H1 (cell line): ENCODE data around the gene TGFBI. TPM values are rescaled to one million over a fixed set of nuclear protein-coding genes. Genes with fewer than 3 reads are reported as not detected.

Experiments
- CTCF ChIA-PET: fragments of 300-600 bp; sonication (Branson Sonifier 250); formaldehyde crosslinking; loops from one replicate; lab custom pipeline; 2021; ENCODE audit not compliant: partially characterized antibody; lab: Charles Lee
- POLR2A ChIA-PET: fragments of 300-600 bp; sonication (Branson Sonifier 250); formaldehyde crosslinking; loops from one replicate; lab custom pipeline; 2021; ENCODE audit warnings: inconsistent platforms; ENCODE audit not compliant: partially characterized antibody; lab: Charles Lee
- DNase-seq, 2 experiments: peaks; one replicate each; pipeline versions ENCODE4 v3.0.0 to v3.0.0-alpha.2; 2010 to 2022; ENCODE audit warnings: low spot score in 2 of 2, low read depth in 1 of 2, mixed read lengths in 1 of 2
- FAIRE-seq: peaks from 2 replicates; lab custom pipeline; 2011; peaks lifted over from hg19 to GRCh38; lab: Jason Lieb, UNC
- H2AFZ ChIP-seq: 2 replicates; pipeline ENCODE4 v1.8.1; 2012; ENCODE audit warnings: low read length, inconsistent platforms
- H2AK5ac ChIP-seq: 2 replicates; pipeline ENCODE4 v1.6.1; 2013; ENCODE audit warnings: low read depth, low read length
- H2BK120ac ChIP-seq: replicated peaks from 2 replicates; pipeline ENCODE3; 2013; ENCODE audit warnings: low read depth, low read length, inconsistent platforms
- H2BK12ac ChIP-seq: 2 replicates; pipeline ENCODE4 v1.6.1; 2013; ENCODE audit warnings: low read depth, low read length
- H2BK15ac ChIP-seq: 2 replicates; pipeline ENCODE4 v1.6.1; 2013; ENCODE audit warnings: low read length
- H2BK20ac ChIP-seq: 2 replicates; pipeline ENCODE4 v1.6.1; 2013; ENCODE audit warnings: low read length
- H2BK5ac ChIP-seq: 2 replicates; pipeline ENCODE4 v1.6.1; 2013; ENCODE audit warnings: low read depth, low read length
- H3K14ac ChIP-seq: 2 replicates; pipeline ENCODE4 v1.6.1; 2013; ENCODE audit warnings: inconsistent platforms; ENCODE audit not compliant: insufficient read length
- H3K18ac ChIP-seq: 2 replicates; pipeline ENCODE4 v1.6.1; 2013; ENCODE audit warnings: low read length; ENCODE audit errors: extremely low read depth
- H3K23ac ChIP-seq: 2 replicates; pipeline ENCODE4 v1.6.1; 2013; ENCODE audit warnings: inconsistent platforms; ENCODE audit not compliant: insufficient read length
- H3K23me2 ChIP-seq: 2 replicates; pipeline ENCODE4 v1.6.1; 2013; ENCODE audit warnings: low read depth, low read length
- H3K27ac ChIP-seq: 2 replicates; pipeline ENCODE4 v1.6.1; 2011; ENCODE audit warnings: low read depth, low read length, inconsistent platforms
- H3K27me3 ChIP-seq, 4 experiments: replicated peaks in 1 of 4; 1 replicate in 1 of 4; 2 replicates in 3 of 4; pipeline versions ENCODE4 v1.6.1 to v1.8.1; 2011 to 2013; ENCODE audit warnings: low read length in 3 of 4, mild to moderate bottlenecking in 3 of 4, inconsistent platforms in 2 of 4, mixed read lengths in 2 of 4, moderate library complexity in 1 of 4; ENCODE audit not compliant: control insufficient read depth in 3 of 4, insufficient read depth in 3 of 4; ENCODE audit errors: extremely low read depth in 1 of 4
- H3K36me3 ChIP-seq, 4 experiments: 2 replicates each; pipeline versions ENCODE4 v1.6.1 to v1.8.1; 2011 to 2013; ENCODE audit warnings: mild to moderate bottlenecking in 4 of 4, low read length in 3 of 4, moderate library complexity in 2 of 4, control low read depth in 1 of 4, inconsistent platforms in 1 of 4; ENCODE audit not compliant: insufficient read depth in 4 of 4, control insufficient read depth in 2 of 4
- H3K4ac ChIP-seq: replicated peaks from 2 replicates; pipeline ENCODE3; 2013; ENCODE audit warnings: low read length, low read depth, mixed read lengths, inconsistent platforms; ENCODE audit not compliant: insufficient read length
- H3K4me1 ChIP-seq, 4 experiments: replicated peaks in 1 of 4; 1 replicate in 1 of 4; 2 replicates in 3 of 4; pipeline versions ENCODE4 v1.6.1 to v1.8.1; 2011 to 2013; ENCODE audit warnings: low read length in 3 of 4, inconsistent platforms in 2 of 4, mixed read lengths in 1 of 4; ENCODE audit not compliant: insufficient read depth in 4 of 4, control insufficient read depth in 3 of 4
- H3K4me2 ChIP-seq, 2 experiments: 2 replicates each; pipeline versions ENCODE4 v1.6.1 to v1.8.1; 2011 to 2013; ENCODE audit warnings: low read depth in 2 of 2, low read length in 2 of 2, control low read depth in 1 of 2, inconsistent platforms in 1 of 2, mild to moderate bottlenecking in 1 of 2; ENCODE audit not compliant: insufficient read depth in 1 of 2
- H3K4me3 ChIP-seq, 4 experiments: fragments of 200-600, 300-600 bp in 1 of 4; sonication (generic), shearing (Covaris generic), sonication (Bioruptor Twin) in 1 of 4; 2 replicates each; pipeline versions ENCODE4 v1.5.1 to v1.8.1; 2011 to 2016; ENCODE audit warnings: low read length in 4 of 4, low read depth in 3 of 4, control low read depth in 2 of 4, inconsistent platforms in 2 of 4, mild to moderate bottlenecking in 2 of 4, mixed read lengths in 1 of 4, moderate library complexity in 1 of 4; ENCODE audit not compliant: insufficient read depth in 2 of 4; ENCODE audit errors: extremely low read depth in 1 of 4
- H3K56ac ChIP-seq: replicated peaks from 2 replicates; pipeline ENCODE3; 2013; ENCODE audit warnings: low read depth, mild to moderate bottlenecking, mixed read lengths, low read length, inconsistent platforms; ENCODE audit not compliant: insufficient read length
- H3K79me1 ChIP-seq: 2 replicates; pipeline ENCODE4 v1.6.1; 2013; ENCODE audit warnings: low read depth, low read length, control low read depth
- H3K79me2 ChIP-seq, 2 experiments: 2 replicates each; pipeline versions ENCODE4 v1.6.1 to v1.8.1; 2012 to 2013; ENCODE audit warnings: low read length in 2 of 2, mild to moderate bottlenecking in 2 of 2, inconsistent platforms in 1 of 2; ENCODE audit not compliant: insufficient read depth in 2 of 2, control insufficient read depth in 1 of 2
- H3K9ac ChIP-seq, 4 experiments: replicated peaks in 1 of 4; 1 replicate in 1 of 4; 2 replicates in 3 of 4; pipeline versions ENCODE4 v1.6.1 to v1.8.1; 2011 to 2013; ENCODE audit warnings: low read depth in 3 of 4, low read length in 3 of 4, control low read depth in 2 of 4, mild to moderate bottlenecking in 2 of 4, moderate library complexity in 2 of 4, inconsistent platforms in 1 of 4; ENCODE audit errors: extremely low read depth in 1 of 4
- H3K9me3 ChIP-seq, 2 experiments: 2 replicates each; pipeline versions ENCODE4 v1.6.1 to v1.8.1; 2012 to 2013; ENCODE audit warnings: mild to moderate bottlenecking in 2 of 2, moderate library complexity in 2 of 2, control low read depth in 1 of 2, inconsistent platforms in 1 of 2, low read depth in 1 of 2, low read length in 1 of 2, mixed read lengths in 1 of 2; ENCODE audit not compliant: insufficient read depth in 2 of 2
- H4K20me1 ChIP-seq, 2 experiments: replicated peaks in 1 of 2; 2 replicates each; pipeline versions ENCODE3 to v1.8.1; 2011 to 2013; ENCODE audit warnings: inconsistent platforms in 2 of 2, low read length in 2 of 2, mild to moderate bottlenecking in 1 of 2; ENCODE audit not compliant: insufficient read depth in 2 of 2, control insufficient read depth in 1 of 2
- H4K5ac ChIP-seq: 2 replicates; pipeline ENCODE4 v1.6.1; 2013; ENCODE audit warnings: low read length, low read depth, mixed read lengths, inconsistent platforms; ENCODE audit not compliant: insufficient read length
- H4K8ac ChIP-seq: 2 replicates; pipeline ENCODE4 v1.8.0; 2013; ENCODE audit warnings: mild to moderate bottlenecking, moderate library complexity, low read length, inconsistent platforms; ENCODE audit not compliant: insufficient read depth; ENCODE audit errors: extremely low read depth
- H4K91ac ChIP-seq: replicated peaks from 2 replicates; pipeline ENCODE3; 2013; ENCODE audit warnings: low read length, mixed read lengths, inconsistent platforms; ENCODE audit not compliant: insufficient read length
- CBX5 ChIP-seq: fragments of 300-800, 300-1000 bp; sonication (generic); IDR thresholded peaks from 2 replicates; pipeline ENCODE4 v1.7.1; 2016; ENCODE audit warnings: antibody characterized with exemption, low read length, low read depth
- KDM5A ChIP-seq: fragments of 200-600 bp; IDR thresholded peaks from 2 replicates; pipeline ENCODE4 v1.7.1; 2012; ENCODE audit warnings: mild to moderate bottlenecking, low read length, inconsistent platforms, mixed read lengths
- POLR2AphosphoS5 ChIP-seq: IDR thresholded peaks from 2 replicates; pipeline ENCODE4 v1.6.1; 2011; ENCODE audit warnings: low read depth, low read length
- WGBS, 2 experiments: shearing (Covaris generic) in 1 of 2; methylation state at CpG; one replicate each; pipeline versions ENCODE4 v1.1.6 to v1.1.7; 2013 to 2015; ENCODE audit warnings: low lambda C conversion rate in 2 of 2, mixed read lengths in 2 of 2, inconsistent platforms in 1 of 2, low coverage in 1 of 2, missing lambda C conversion rate in 1 of 2; ENCODE audit not compliant: insufficient replicate concordance in 2 of 2, insufficient coverage in 1 of 2, insufficient read length in 1 of 2; ENCODE audit errors: extremely low coverage in 1 of 2, missing lambda C conversion rate in 1 of 2; 5-methylcytosine and 5-hydroxymethylcytosine counted together
- polyA plus RNA-seq, 7 experiments: library from polyadenylated mRNA; depleted of rRNA in 3 of 7; stranded (reverse) in 5 of 7; unstranded in 2 of 7; fragments of >200 nt in 5 of 7; fragments of 200-250 nt in 2 of 7; gene quantifications; 1 replicate in 5 of 7; 2 replicates in 1 of 7; 4 replicates in 1 of 7; pipeline versions ENCODE4 v1.2.1 to v1.2.3, GENCODE V29; 2011 to 2013; ENCODE audit warnings: missing spikeins in 2 of 7, mixed read lengths in 2 of 7
- total RNA-seq: library from RNA; stranded (reverse); fragmentation: NEBNext Ultra II Directional; extraction: Animal tissue kit (Norgen Biotek cat#: 25700); gene quantifications from 2 replicates; pipeline ENCODE4 v1.2.1, GENCODE V29; 2021

TGFBI gene
- total and polyA plus RNA-seq, 2 of the 8 experiments (the other 6 are each of a cell fraction or from before 2014, with no cell fraction given), result 6.0 to 8.5 TPM

- no peak overlapping the region for H4K5ac ChIP-seq
- TF ChIP-seq POLR2AphosphoS5, result no peak
- no peak for TF ChIP-seq CBX5
- TF ChIP-seq KDM5A, result no peak
- H3K79me1 ChIP-seq, result no peaks in the 10 kb centered on the region
- no peak for DNase-seq
- no peak overlapping the region for H3K4ac ChIP-seq
- peaks cover 0 to 4% (median under 1%) of the 10 kb centered on the region in 4 experiments; a peak in 2 of 7 replicates for H3K4me1 ChIP-seq
- CTCF ChIA-PET, result interaction anchor here (1.2 to 5.9 kb wide), 7 partner anchors 8 to 155 kb away, joined by 3 to 27 read pairs (median 6); partner anchors contain the start of gene TGFBI
- no peak overlapping the region for H2BK120ac ChIP-seq
- no peak overlapping the region; the same call in 1 of the 2 replicates for H3K18ac ChIP-seq
- no peak overlapping the region for H2BK20ac ChIP-seq
- no peak overlapping the region for H3K4me3 ChIP-seq
- H2BK12ac ChIP-seq, result no peak overlapping the region
- H3K27ac ChIP-seq, result no peak overlapping the region
- H3K36me3 ChIP-seq, result no peaks in the 10 kb centered on the region
- H2AFZ ChIP-seq, result no peak overlapping the region
- POLR2A ChIA-PET, result no interaction called here
- no peak overlapping the region for H2BK5ac ChIP-seq
- no peak overlapping the region for H4K91ac ChIP-seq
- H2BK15ac ChIP-seq, result no peak overlapping the region
- H3K9ac ChIP-seq, result no peak overlapping the region
- H3K9me3 ChIP-seq, result no peaks in the 10 kb centered on the region
- peaks cover 0 to 4% (median 1%) of the 10 kb centered on the region in 4 experiments; a peak in 3 of 7 replicates for H3K27me3 ChIP-seq
- no peak overlapping the region for H3K4me2 ChIP-seq
- no peak overlapping the region for H3K23ac ChIP-seq
- no peak for FAIRE-seq
- H2AK5ac ChIP-seq, result no peak overlapping the region
- no peaks in the 10 kb centered on the region for H3K79me2 ChIP-seq
- H3K23me2 ChIP-seq, result no peaks in the 10 kb centered on the region
- no peak overlapping the region; the same call in 1 of the 2 replicates for H4K8ac ChIP-seq
- WGBS, 2 experiments, result 100% methylated on average over 1 of the region's 1 CpG; no CpG with 5 or more reads in 1 of the 2 experiments
- H4K20me1 ChIP-seq, result no peaks in the 10 kb centered on the region
- no peak overlapping the region for H3K56ac ChIP-seq
- H3K14ac ChIP-seq, result no peak overlapping the region
These were observed 7.6 kb downstream of the TGFBI start for GRCh38 chr5:136036293-136036911.
